Measurements from ENCODE around the gene KIF13A.

- no peak for TF ChIP-seq EZH2 (IDR thresholded peaks at IDR 0.05)
- no peak for TF ChIP-seq POLR2AphosphoS5 (IDR thresholded peaks at IDR 0.05; ENCODE audit: borderline replicate concordance, low read depth, low read length)
Measured at GRCh38 chr6:18019539-18020534, 32.4 kb upstream of the KIF13A start.

Measured in SK-N-MC (cell line).